ENCODE results near the gene TMEM121B. TPM values are rescaled to one million over a fixed set of nuclear protein-coding genes. Genes with fewer than 3 reads are reported as not detected.

TMEM121B gene
- polyA plus RNA-seq, 2 donors: 0.19 to 0.33 TPM

GRCh38 chr22:17101475-17102296, 19.5 kb downstream of the TMEM121B start:
- Histone ChIP-seq H3K4me1 (ENCODE audit: control insufficient read depth in 2 of 2, insufficient read depth in 2 of 2, low read length in 1 of 2) (peaks cover 0 to 2% of the 10 kb centered on the region in 2 donors), H3K36me3 (ENCODE audit: control insufficient read depth in 2 of 2, insufficient read depth in 2 of 2, low read length in 1 of 2) (peaks cover 11 to 59% of the 10 kb centered on the region in 2 donors), H3K27me3 (ENCODE audit: control insufficient read depth in 1 of 2, insufficient read depth in 2 of 2, low read length in 2 of 2) (no peaks in the 10 kb centered on the region), H3K27ac (ENCODE audit: low read depth in 2 of 2, low read length in 1 of 2) (no peak overlapping the region), H3K4me3 (ENCODE audit: low read depth in 1 of 2, low read length in 2 of 2) (no peak overlapping the region), H3K9me3 (ENCODE audit: control insufficient read depth in 2 of 2, insufficient read depth in 1 of 2, low read depth in 1 of 2, low read length in 1 of 2) (no peaks in the 10 kb centered on the region)
- WGBS, 2 donors: 84 to 87% methylated on average over 14 of the region's 14 CpGs

GRCh38 chr22:17100621-17101020, 20.5 kb downstream of the TMEM121B start:
- Histone ChIP-seq H3K27me3 (ENCODE audit: control insufficient read depth in 1 of 2, insufficient read depth in 2 of 2, low read length in 2 of 2) (no peaks in the 10 kb centered on the region), H3K36me3 (ENCODE audit: control insufficient read depth in 2 of 2, insufficient read depth in 2 of 2, low read length in 1 of 2) (peaks cover 11 to 59% of the 10 kb centered on the region in 2 donors), H3K9me3 (ENCODE audit: control insufficient read depth in 2 of 2, insufficient read depth in 1 of 2, low read depth in 1 of 2, low read length in 1 of 2) (no peaks in the 10 kb centered on the region), H3K4me1 (ENCODE audit: control insufficient read depth in 2 of 2, insufficient read depth in 2 of 2, low read length in 1 of 2) (peaks cover 0 to 2% of the 10 kb centered on the region in 2 donors), H3K27ac (ENCODE audit: low read depth in 2 of 2, low read length in 1 of 2) (no peak overlapping the region), H3K4me3 (ENCODE audit: low read depth in 1 of 2, low read length in 2 of 2) (no peak overlapping the region)
- WGBS, 2 donors: 80 to 81% methylated on average over 6 of the region's 6 CpGs

GRCh38 chr22:17098379-17098819, 22.8 kb downstream of the TMEM121B start:
- whole genome bisulfite sequencing, 2 donors: 67 to 69% methylated on average over 7 of the region's 7 CpGs
- H3K27ac ChIP-seq (ENCODE audit: low read depth in 2 of 2, low read length in 1 of 2): no peak overlapping the region
- H3K36me3 ChIP-seq (ENCODE audit: control insufficient read depth in 2 of 2, insufficient read depth in 2 of 2, low read length in 1 of 2): peaks cover 11 to 45% of the 10 kb centered on the region in 2 donors

GRCh38 chr22:17097701-17098100, 23.5 kb downstream of the TMEM121B start:
- 89 to 91% methylated on average over 6 of the region's 6 CpGs for WGBS, 2 donors
- Histone ChIP-seq H3K4me1 (ENCODE audit: control insufficient read depth in 2 of 2, insufficient read depth in 2 of 2, low read length in 1 of 2) (peaks cover 0 to 2% of the 10 kb centered on the region in 2 donors), H3K27me3 (ENCODE audit: control insufficient read depth in 1 of 2, insufficient read depth in 2 of 2, low read length in 2 of 2) (no peaks in the 10 kb centered on the region), H3K4me3 (ENCODE audit: low read depth in 1 of 2, low read length in 2 of 2) (no peak overlapping the region), H3K27ac (ENCODE audit: low read depth in 2 of 2, low read length in 1 of 2) (no peak overlapping the region), H3K9me3 (ENCODE audit: control insufficient read depth in 2 of 2, insufficient read depth in 1 of 2, low read depth in 1 of 2, low read length in 1 of 2) (no peaks in the 10 kb centered on the region), H3K36me3 (ENCODE audit: control insufficient read depth in 2 of 2, insufficient read depth in 2 of 2, low read length in 1 of 2) (peaks cover 11 to 40% of the 10 kb centered on the region in 2 donors)

More at GRCh38 chr22:17098379-17098819, 22.8 kb downstream of the TMEM121B start:
- Histone ChIP-seq H3K4me3 (ENCODE audit: low read depth in 1 of 2, low read length in 2 of 2) (no peak overlapping the region), H3K4me1 (ENCODE audit: control insufficient read depth in 2 of 2, insufficient read depth in 2 of 2, low read length in 1 of 2) (peaks cover 0 to 2% of the 10 kb centered on the region in 2 donors), H3K27me3 (ENCODE audit: control insufficient read depth in 1 of 2, insufficient read depth in 2 of 2, low read length in 2 of 2) (no peaks in the 10 kb centered on the region), H3K9me3 (ENCODE audit: control insufficient read depth in 2 of 2, insufficient read depth in 1 of 2, low read depth in 1 of 2, low read length in 1 of 2) (no peaks in the 10 kb centered on the region)

GRCh38 chr22:17097062-17097461, 24.1 kb downstream of the TMEM121B start:
- WGBS, 2 donors: 80 to 81% methylated on average over 6 of the region's 6 CpGs
- H3K4me1 ChIP-seq (ENCODE audit: control insufficient read depth in 2 of 2, insufficient read depth in 2 of 2, low read length in 1 of 2): peaks cover 0 to 2% of the 10 kb centered on the region in 2 donors
- H3K9me3 ChIP-seq (ENCODE audit: control insufficient read depth in 2 of 2, insufficient read depth in 1 of 2, low read depth in 1 of 2, low read length in 1 of 2): no peaks in the 10 kb centered on the region
- no peaks in the 10 kb centered on the region for H3K27me3 ChIP-seq (ENCODE audit: control insufficient read depth in 1 of 2, insufficient read depth in 2 of 2, low read length in 2 of 2)
- H3K36me3 ChIP-seq (ENCODE audit: control insufficient read depth in 2 of 2, insufficient read depth in 2 of 2, low read length in 1 of 2): peaks cover 11 to 37% of the 10 kb centered on the region in 2 donors
- H3K27ac ChIP-seq (ENCODE audit: low read depth in 2 of 2, low read length in 1 of 2): no peak overlapping the region
- no peak overlapping the region for H3K4me3 ChIP-seq (ENCODE audit: low read depth in 1 of 2, low read length in 2 of 2)

GRCh38 chr22:17096071-17096470, 25.1 kb downstream of the TMEM121B start:
- Histone ChIP-seq H3K4me1 (ENCODE audit: control insufficient read depth in 2 of 2, insufficient read depth in 2 of 2, low read length in 1 of 2) (peaks cover 0 to 2% of the 10 kb centered on the region in 2 donors), H3K27me3 (ENCODE audit: control insufficient read depth in 1 of 2, insufficient read depth in 2 of 2, low read length in 2 of 2) (no peaks in the 10 kb centered on the region), H3K36me3 (ENCODE audit: control insufficient read depth in 2 of 2, insufficient read depth in 2 of 2, low read length in 1 of 2) (peaks cover 5 to 27% of the 10 kb centered on the region in 2 donors), H3K4me3 (ENCODE audit: low read depth in 1 of 2, low read length in 2 of 2) (no peak overlapping the region), H3K27ac (ENCODE audit: low read depth in 2 of 2, low read length in 1 of 2) (no peak overlapping the region), H3K9me3 (ENCODE audit: control insufficient read depth in 2 of 2, insufficient read depth in 1 of 2, low read depth in 1 of 2, low read length in 1 of 2) (no peaks in the 10 kb centered on the region)
- 95 to 96% methylated on average over 7 of the region's 7 CpGs for WGBS, 2 donors

GRCh38 chr22:17095538-17095937, 25.6 kb downstream of the TMEM121B start:
- peaks cover 0 to 2% of the 10 kb centered on the region in 2 donors for H3K4me1 ChIP-seq (ENCODE audit: control insufficient read depth in 2 of 2, insufficient read depth in 2 of 2, low read length in 1 of 2)
- H3K36me3 ChIP-seq (ENCODE audit: control insufficient read depth in 2 of 2, insufficient read depth in 2 of 2, low read length in 1 of 2): peaks cover 3 to 22% of the 10 kb centered on the region in 2 donors
- no peak overlapping the region for H3K4me3 ChIP-seq (ENCODE audit: low read depth in 1 of 2, low read length in 2 of 2)
- no peak overlapping the region for H3K27ac ChIP-seq (ENCODE audit: low read depth in 2 of 2, low read length in 1 of 2)
- 92 to 93% methylated on average over 6 of the region's 6 CpGs for WGBS, 2 donors
- H3K27me3 ChIP-seq (ENCODE audit: control insufficient read depth in 1 of 2, insufficient read depth in 2 of 2, low read length in 2 of 2): no peaks in the 10 kb centered on the region
- no peaks in the 10 kb centered on the region for H3K9me3 ChIP-seq (ENCODE audit: control insufficient read depth in 2 of 2, insufficient read depth in 1 of 2, low read depth in 1 of 2, low read length in 1 of 2)

GRCh38 chr22:17093081-17093480, 28.1 kb downstream of the TMEM121B start:
- Histone ChIP-seq H3K9me3 (ENCODE audit: control insufficient read depth in 2 of 2, insufficient read depth in 1 of 2, low read depth in 1 of 2, low read length in 1 of 2) (no peaks in the 10 kb centered on the region), H3K4me3 (ENCODE audit: low read depth in 1 of 2, low read length in 2 of 2) (no peak overlapping the region), H3K27ac (ENCODE audit: low read depth in 2 of 2, low read length in 1 of 2) (no peak overlapping the region), H3K36me3 (ENCODE audit: control insufficient read depth in 2 of 2, insufficient read depth in 2 of 2, low read length in 1 of 2) (peaks cover 0 to 5% of the 10 kb centered on the region in 2 donors), H3K4me1 (ENCODE audit: control insufficient read depth in 2 of 2, insufficient read depth in 2 of 2, low read length in 1 of 2) (peaks cover 0 to 2% of the 10 kb centered on the region in 2 donors), H3K27me3 (ENCODE audit: control insufficient read depth in 1 of 2, insufficient read depth in 2 of 2, low read length in 2 of 2) (no peaks in the 10 kb centered on the region)
- WGBS, 2 donors: 62 to 71% methylated on average over 3 of the region's 3 CpGs

- H3K27me3 ChIP-seq (ENCODE audit: control insufficient read depth in 1 of 2, insufficient read depth in 2 of 2, low read length in 2 of 2): no peaks in the 10 kb centered on the region
- H3K4me3 ChIP-seq (ENCODE audit: low read depth in 1 of 2, low read length in 2 of 2): no peak overlapping the region
- no peaks in the 10 kb centered on the region for H3K9me3 ChIP-seq (ENCODE audit: control insufficient read depth in 2 of 2, insufficient read depth in 1 of 2, low read depth in 1 of 2, low read length in 1 of 2)
- no peak overlapping the region for H3K27ac ChIP-seq (ENCODE audit: low read depth in 2 of 2, low read length in 1 of 2)
- WGBS, 2 donors: 67% methylated on average over 4 of the region's 4 CpGs
- H3K4me1 ChIP-seq (ENCODE audit: control insufficient read depth in 2 of 2, insufficient read depth in 2 of 2, low read length in 1 of 2): no peaks in the 10 kb centered on the region
- H3K36me3 ChIP-seq (ENCODE audit: control insufficient read depth in 2 of 2, insufficient read depth in 2 of 2, low read length in 1 of 2): no peaks in the 10 kb centered on the region
Measured at GRCh38 chr22:17091851-17092250, 29.3 kb downstream of the TMEM121B start.

GRCh38 chr22:17090550-17090949, 30.6 kb downstream of the TMEM121B start:
- Histone ChIP-seq H3K36me3 (ENCODE audit: control insufficient read depth in 2 of 2, insufficient read depth in 2 of 2, low read length in 1 of 2) (no peaks in the 10 kb centered on the region), H3K4me1 (ENCODE audit: control insufficient read depth in 2 of 2, insufficient read depth in 2 of 2, low read length in 1 of 2) (no peaks in the 10 kb centered on the region), H3K4me3 (ENCODE audit: low read depth in 1 of 2, low read length in 2 of 2) (no peak overlapping the region)

More at GRCh38 chr22:17090550-17090949, 30.6 kb downstream of the TMEM121B start:
- H3K9me3 ChIP-seq (ENCODE audit: control insufficient read depth in 2 of 2, insufficient read depth in 1 of 2, low read depth in 1 of 2, low read length in 1 of 2): no peaks in the 10 kb centered on the region
- no peak overlapping the region for H3K27ac ChIP-seq (ENCODE audit: low read depth in 2 of 2, low read length in 1 of 2)
- H3K27me3 ChIP-seq (ENCODE audit: control insufficient read depth in 1 of 2, insufficient read depth in 2 of 2, low read length in 2 of 2): no peaks in the 10 kb centered on the region
